ENCODE measurements around the gene CBLB. TPM values are rescaled to one million over a fixed set of nuclear protein-coding genes. Genes with fewer than 3 reads are reported as not detected.

The CBLB gene
- total and polyA plus RNA-seq, 9 of the 15 experiments (the other 6 are each of a cell fraction or from before 2014, with no cell fraction given): 1.8 to 8.1 (median 5.3) TPM

GRCh38 chr3:105846809-105847208, 22.0 kb downstream of the CBLB start:
- Histone ChIP-seq H3K9ac (ENCODE audit: insufficient read depth in 1 of 2, low read depth in 2 of 2, low read length in 2 of 2) (no peak overlapping the region), H3K4me3 (no peak overlapping the region), H3K27ac (ENCODE audit: extremely low read depth, low read depth, low read length) (no peak overlapping the region), H3K27me3 (ENCODE audit: control insufficient read depth in 2 of 2, insufficient read depth in 2 of 2, low read length in 2 of 2) (no peaks in the 10 kb centered on the region), H3K36me3 (ENCODE audit: control insufficient read depth, insufficient read depth, low read length) (no peaks in the 10 kb centered on the region), H2AFZ (ENCODE audit: low read depth, low read length) (no peak overlapping the region), H3K9me3 (replicated peaks; ENCODE audit: control insufficient read depth, insufficient read depth, low read depth, low read length) (no peaks in the 10 kb centered on the region), H4K20me1 (replicated peaks; ENCODE audit: control insufficient read depth, insufficient read depth, low read length) (no peaks in the 10 kb centered on the region), H3K4me2 (ENCODE audit: insufficient read depth, low read length) (no peak overlapping the region), H3K9me1 (ENCODE audit: control insufficient read depth, insufficient read depth, low read length) (no peaks in the 10 kb centered on the region), H3K4me1 (replicated peaks in 1 of 2; ENCODE audit: control insufficient read depth in 2 of 2, insufficient read depth in 2 of 2, low read length in 2 of 2) (peaks cover 0 to 6% of the 10 kb centered on the region in 2 experiments; a peak in 2 of 5 replicates), H3K79me2 (ENCODE audit: control insufficient read depth, insufficient read depth, low read length) (no peaks in the 10 kb centered on the region)
- ATAC-seq (no peak), DNase-seq (ENCODE audit: extremely low read depth in 1 of 4, low spot score in 3 of 4) (no peak), FAIRE-seq (no peak)
- in situ Hi-C loops (cut with MboI) (no loop called here), intact Hi-C loops (cut with micrococcal nuclease) (no loop called here)
- no TSS peak for BruUV-seq (replicated peaks)
- TF ChIP-seq ZNF407 (IDR thresholded peaks at IDR 0.05; ENCODE audit: low read depth): no peak
- 67% methylated on average over 1 of the region's 1 CpG for WGBS (ENCODE audit: insufficient coverage, low coverage, missing lambda C conversion rate)
- ChIA-PET CTCF (ENCODE audit: low intra/inter-chr PET ratio) (no interaction called here), POLR2A (no interaction called here)

All from K562 (cell line).